Measurements from ENCODE around the gene GABRA5. TPM values are rescaled to one million over a fixed set of nuclear protein-coding genes. Genes with fewer than 3 reads are reported as not detected.

The GABRA5 gene
- polyA plus RNA-seq, 1 donor from 2014 or later = 25.3 TPM

DNA sequence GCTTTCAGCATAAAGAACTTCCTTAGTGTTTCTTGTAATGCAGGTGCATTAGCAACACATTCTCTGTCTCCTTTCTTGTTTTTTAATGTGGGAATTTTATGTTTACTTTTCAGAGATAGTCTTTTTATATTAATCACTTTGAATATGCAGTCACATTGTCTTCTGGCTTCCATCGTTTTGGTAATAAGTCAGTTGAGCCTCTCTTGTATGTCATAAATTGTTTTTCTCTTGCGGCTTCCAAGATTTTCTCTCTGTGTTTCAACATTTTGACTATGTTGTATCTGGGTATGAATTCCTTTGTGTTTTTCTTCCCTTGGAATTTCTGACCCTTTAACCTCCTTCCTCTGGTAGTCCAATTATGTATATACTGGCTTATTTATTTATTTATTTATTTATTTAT, 129.4 kb downstream of the GABRA5 start:
- Histone ChIP-seq H4K20me1 (ENCODE audit: insufficient read depth) (no peaks in the 10 kb centered on the region), H3K9me3 (ENCODE audit: low read length) (peaks cover 9% of the 10 kb centered on the region), H3K27me3 (ENCODE audit: insufficient read depth, low read depth, low read length) (no peaks in the 10 kb centered on the region), H3K9me2 (ENCODE audit: insufficient read depth, low read length) (no peaks in the 10 kb centered on the region), H3K27ac (ENCODE audit: low read length) (no peak overlapping the region), H3K9ac (ENCODE audit: low read length) (no peak overlapping the region), H3F3A (ENCODE audit: insufficient read depth, low read length, poor library complexity, severe bottlenecking) (no peaks in the 10 kb centered on the region), H3K36me3 (ENCODE audit: insufficient read depth, low read length) (no peaks in the 10 kb centered on the region), H3K79me2 (replicated peaks; ENCODE audit: insufficient read depth, low read length) (no peaks in the 10 kb centered on the region), H3K4me3 (ENCODE audit: low read length) (no peak overlapping the region), H2AFZ (ENCODE audit: low read depth, low read length) (no peak overlapping the region), H3K4me2 (ENCODE audit: low read length) (no peak overlapping the region)
- TF ChIP-seq EZH2 (IDR thresholded peaks at IDR 0.05; ENCODE audit: borderline replicate concordance, insufficient read depth, low read length, poor library complexity, severe bottlenecking) (no peak), RAD21 (conservative IDR thresholded peaks at IDR 0.05) (no peak), EP300 (conservative IDR thresholded peaks at IDR 0.05; ENCODE audit: poor library complexity, severe bottlenecking) (no peak), MXI1 (conservative IDR thresholded peaks at IDR 0.05; ENCODE audit: poor library complexity, severe bottlenecking) (no peak), POLR2AphosphoS5 (IDR thresholded peaks at IDR 0.05) (no peak), TAF1 (IDR thresholded peaks at IDR 0.05; ENCODE audit: low read depth) (no peak), REST (IDR thresholded peaks at IDR 0.05; ENCODE audit: borderline replicate concordance) (no peak), SMC3 (conservative IDR thresholded peaks at IDR 0.05; ENCODE audit: poor library complexity) (no peak)
- TF ChIP-seq, protein P1, sequence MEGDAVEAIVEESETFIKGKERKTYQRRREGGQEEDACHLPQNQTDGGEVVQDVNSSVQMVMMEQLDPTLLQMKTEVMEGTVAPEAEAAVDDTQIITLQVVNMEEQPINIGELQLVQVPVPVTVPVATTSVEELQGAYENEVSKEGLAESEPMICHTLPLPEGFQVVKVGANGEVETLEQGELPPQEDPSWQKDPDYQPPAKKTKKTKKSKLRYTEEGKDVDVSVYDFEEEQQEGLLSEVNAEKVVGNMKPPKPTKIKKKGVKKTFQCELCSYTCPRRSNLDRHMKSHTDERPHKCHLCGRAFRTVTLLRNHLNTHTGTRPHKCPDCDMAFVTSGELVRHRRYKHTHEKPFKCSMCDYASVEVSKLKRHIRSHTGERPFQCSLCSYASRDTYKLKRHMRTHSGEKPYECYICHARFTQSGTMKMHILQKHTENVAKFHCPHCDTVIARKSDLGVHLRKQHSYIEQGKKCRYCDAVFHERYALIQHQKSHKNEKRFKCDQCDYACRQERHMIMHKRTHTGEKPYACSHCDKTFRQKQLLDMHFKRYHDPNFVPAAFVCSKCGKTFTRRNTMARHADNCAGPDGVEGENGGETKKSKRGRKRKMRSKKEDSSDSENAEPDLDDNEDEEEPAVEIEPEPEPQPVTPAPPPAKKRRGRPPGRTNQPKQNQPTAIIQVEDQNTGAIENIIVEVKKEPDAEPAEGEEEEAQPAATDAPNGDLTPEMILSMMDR (IDR thresholded peaks at IDR 0.05; ENCODE audit: poor library complexity, severe bottlenecking) = no peak

Other genes with a start within 250 kb of the GABRA5 start
- gene GABRB3, start 94.0 kb upstream of the GABRA5 start, polyA plus RNA-seq = 74.6 and 78.3 TPM in 2 replicates
- gene GABRG3, start 104.1 kb downstream of the GABRA5 start, polyA plus RNA-seq = 0.80 and 1.2 TPM in 2 replicates

Measured in neural cell (in vitro differentiated cells).